Measurements from ENCODE around the gene MEDAG.

Gene MEDAG

GRCh38 chr13:30968846-30969245 lies 62.8 kb downstream of the MEDAG start:
- Histone ChIP-seq H3K27me3 (ENCODE audit: low read depth, low read length) (peaks cover 90% of the 10 kb centered on the region), H3K9ac (ENCODE audit: low read length) (no peak overlapping the region), H3K36me3 (replicated peaks; ENCODE audit: low read depth, low read length) (no peaks in the 10 kb centered on the region), H3K79me2 (ENCODE audit: low read length) (no peaks in the 10 kb centered on the region), H3K4me3 (ENCODE audit: low read length) (no peak overlapping the region), H3K27ac (ENCODE audit: low read length) (no peak overlapping the region), H2AFZ (ENCODE audit: low read depth, low read length) (no peak overlapping the region), H3K9me3 (ENCODE audit: insufficient read depth, low read length) (no peaks in the 10 kb centered on the region), H3K4me2 (ENCODE audit: low read length) (no peak overlapping the region), H4K20me1 (ENCODE audit: insufficient read depth, low read length) (no peaks in the 10 kb centered on the region), H3K4me1 (ENCODE audit: low read length) (no peaks in the 10 kb centered on the region)
- no peak for TF ChIP-seq CTCF (IDR thresholded peaks at IDR 0.05; ENCODE audit: low read depth, low read length)
- TF ChIP-seq EZH2phosphoT487 (IDR thresholded peaks at IDR 0.05; ENCODE audit: low read depth) = no peak

DNA sequence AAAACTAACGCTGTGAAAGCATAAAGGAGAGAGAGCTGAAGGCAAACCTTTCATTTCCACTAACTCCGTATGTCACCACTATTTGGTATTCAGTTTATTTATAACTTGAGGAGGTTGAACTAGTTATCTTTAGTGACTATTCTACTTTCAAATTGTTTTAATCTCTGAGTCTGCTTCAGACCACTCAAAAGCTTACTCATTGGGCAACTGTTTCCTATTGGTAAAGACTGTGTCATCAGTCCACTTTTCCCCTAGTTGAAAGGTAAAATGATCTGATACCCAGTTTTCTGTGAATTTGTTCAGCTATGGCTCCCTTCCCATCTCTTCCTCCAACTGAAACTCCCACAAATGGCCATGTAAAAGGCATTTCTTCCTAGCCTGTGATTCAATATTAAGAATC lies 65.5 kb downstream of the MEDAG start:
- Histone ChIP-seq H3K79me2 (ENCODE audit: low read length) (no peaks in the 10 kb centered on the region), H3K9ac (ENCODE audit: low read length) (no peak overlapping the region), H3K4me2 (ENCODE audit: low read length) (no peak overlapping the region), H3K4me3 (ENCODE audit: low read length) (no peak overlapping the region), H4K20me1 (ENCODE audit: insufficient read depth, low read length) (no peaks in the 10 kb centered on the region), H3K27me3 (ENCODE audit: low read depth, low read length) (peaks cover 73% of the 10 kb centered on the region), H3K4me1 (ENCODE audit: low read length) (peaks cover 7% of the 10 kb centered on the region; the same call in 1 of the 2 replicates), H3K36me3 (replicated peaks; ENCODE audit: low read depth, low read length) (no peaks in the 10 kb centered on the region), H3K9me3 (ENCODE audit: insufficient read depth, low read length) (no peaks in the 10 kb centered on the region), H3K27ac (ENCODE audit: low read length) (no peak overlapping the region), H2AFZ (ENCODE audit: low read depth, low read length) (no peak overlapping the region)
- TF ChIP-seq EZH2phosphoT487 (IDR thresholded peaks at IDR 0.05; ENCODE audit: low read depth) (no peak), CTCF (IDR thresholded peaks at IDR 0.05; ENCODE audit: low read depth, low read length) (no peak)

GRCh38 chr13:30972888-30973377 lies 66.9 kb downstream of the MEDAG start:
- TF ChIP-seq EZH2phosphoT487 (IDR thresholded peaks at IDR 0.05; ENCODE audit: low read depth) = no peak
- TF ChIP-seq CTCF (IDR thresholded peaks at IDR 0.05; ENCODE audit: low read depth, low read length) = no peak
- Histone ChIP-seq H3K27me3 (ENCODE audit: low read depth, low read length) (peaks cover 73% of the 10 kb centered on the region), H3K4me3 (ENCODE audit: low read length) (no peak overlapping the region), H3K36me3 (replicated peaks; ENCODE audit: low read depth, low read length) (no peaks in the 10 kb centered on the region), H3K27ac (ENCODE audit: low read length) (no peak overlapping the region), H4K20me1 (ENCODE audit: insufficient read depth, low read length) (no peaks in the 10 kb centered on the region), H3K9me3 (ENCODE audit: insufficient read depth, low read length) (no peaks in the 10 kb centered on the region), H3K4me1 (ENCODE audit: low read length) (peaks cover 7% of the 10 kb centered on the region; the same call in 1 of the 2 replicates), H2AFZ (ENCODE audit: low read depth, low read length) (no peak overlapping the region), H3K4me2 (ENCODE audit: low read length) (no peak overlapping the region), H3K9ac (ENCODE audit: low read length) (no peak overlapping the region), H3K79me2 (ENCODE audit: low read length) (no peaks in the 10 kb centered on the region)

GRCh38 chr13:30974350-30974749 lies 68.3 kb downstream of the MEDAG start:
- no peaks in the 10 kb centered on the region for H3K79me2 ChIP-seq (ENCODE audit: low read length)
- TF ChIP-seq EZH2phosphoT487 (IDR thresholded peaks at IDR 0.05; ENCODE audit: low read depth) = no peak
- H3K4me3 ChIP-seq (ENCODE audit: low read length) = no peak overlapping the region
- H3K9me3 ChIP-seq (ENCODE audit: insufficient read depth, low read length) = no peaks in the 10 kb centered on the region
- peaks cover 60% of the 10 kb centered on the region for H3K27me3 ChIP-seq (ENCODE audit: low read depth, low read length)
- H2AFZ ChIP-seq (ENCODE audit: low read depth, low read length) = no peak overlapping the region
- H3K9ac ChIP-seq (ENCODE audit: low read length) = no peak overlapping the region
- no peak overlapping the region for H3K27ac ChIP-seq (ENCODE audit: low read length)
- H3K4me1 ChIP-seq (ENCODE audit: low read length) = peaks cover 7% of the 10 kb centered on the region; the same call in 1 of the 2 replicates
- H4K20me1 ChIP-seq (ENCODE audit: insufficient read depth, low read length) = no peaks in the 10 kb centered on the region
- H3K4me2 ChIP-seq (ENCODE audit: low read length) = no peak overlapping the region
- no peaks in the 10 kb centered on the region for H3K36me3 ChIP-seq (replicated peaks; ENCODE audit: low read depth, low read length)
